Panc1 (cell line): Measurements from ENCODE around the gene TP53I11. TPM values are rescaled to one million over a fixed set of nuclear protein-coding genes. Genes with fewer than 3 reads are reported as not detected.

Experiments
- ATAC-seq: fragments of 200-7000 bp; cut with Tn5 transposase; 2 replicates; pipeline ENCODE4 v1.9.1; 2020; ENCODE audit warnings: mild to moderate bottlenecking, moderate library complexity
- BruUV-seq: library from RNA; stranded (reverse); fragments of 400-500 nt; replicated peaks from 2 replicates; lab custom pipeline; 2021; lab: Mats Ljungman, UMichigan
- CTCF ChIA-PET: fragments of 300-600 bp; sonication (Branson Sonifier 250); formaldehyde crosslinking; loops from one replicate; lab custom pipeline; 2022; ENCODE audit warnings: antibody characterized with exemption; lab: Charles Lee
- POLR2A ChIA-PET: fragments of 300-600 bp; sonication (Branson Sonifier 250); formaldehyde crosslinking; loops from one replicate; lab custom pipeline; 2022; ENCODE audit warnings: antibody characterized with exemption; lab: Charles Lee
- DNase-seq: peaks from one replicate; pipeline ENCODE4 v3.0.0-alpha.2; 2010; ENCODE audit warnings: low read depth, low spot score
- H3K27ac ChIP-seq: 2 replicates; pipeline ENCODE4 v1.5.1; 2011; ENCODE audit warnings: mild to moderate bottlenecking, low read length, inconsistent platforms
- H3K27me3 ChIP-seq: fragments of 200-500 bp; sonication (Bioruptor generic); 2 replicates; pipeline ENCODE4 v1.6.0; 2014; ENCODE audit warnings: low read length, inconsistent platforms; ENCODE audit not compliant: control insufficient read depth, insufficient read depth
- H3K36me3 ChIP-seq: fragments of 200-500 bp; sonication (Bioruptor generic); 2 replicates; pipeline ENCODE4 v1.5.1; 2014; ENCODE audit warnings: inconsistent platforms, mild to moderate bottlenecking, low read length, moderate library complexity; ENCODE audit not compliant: control insufficient read depth, insufficient read depth
- H3K4me1 ChIP-seq: 2 replicates; pipeline ENCODE4 v1.5.1; 2011; ENCODE audit warnings: inconsistent platforms, mild to moderate bottlenecking, low read length, moderate library complexity; ENCODE audit not compliant: control insufficient read depth, insufficient read depth
- H3K4me3 ChIP-seq, 2 experiments: 2 replicates each; pipeline ENCODE4 v1.5.1; 2011 to 2012; ENCODE audit warnings: low read depth in 2 of 2, low read length in 2 of 2, mild to moderate bottlenecking in 2 of 2, inconsistent platforms in 1 of 2, moderate library complexity in 1 of 2
- H3K9me3 ChIP-seq: fragments of 200-500 bp; sonication (Bioruptor generic); 2 replicates; pipeline ENCODE4 v1.5.1; 2014; ENCODE audit warnings: low read depth, mild to moderate bottlenecking, inconsistent platforms, low read length, moderate library complexity; ENCODE audit not compliant: control insufficient read depth, insufficient read depth
- POLR2AphosphoS5 ChIP-seq: IDR thresholded peaks from 2 replicates; pipeline ENCODE4 v1.6.1; 2012; ENCODE audit warnings: mild to moderate bottlenecking, low read depth, low read length, moderate library complexity
- SIN3A ChIP-seq: IDR thresholded peaks from 2 replicates; pipeline ENCODE4 v1.6.1; 2012; ENCODE audit warnings: low read depth, mild to moderate bottlenecking, low read length, moderate library complexity, borderline replicate concordance; ENCODE audit not compliant: insufficient read depth
- TCF7L2 ChIP-seq: IDR thresholded peaks from 2 replicates; pipeline ENCODE4 v1.6.1; 2011; ENCODE audit warnings: mild to moderate bottlenecking, low read depth, low read length, inconsistent platforms
- in situ Hi-C: cut with HindIII; loops from 2 replicates; pipeline ENCODE4 v1.10.0; 2016; ENCODE audit warnings: low sequenced_read_pairs, low pct_unique_long_range_greater_than_20kb
- intact Hi-C: fragments of 100-400 bp; cut with micrococcal nuclease; formaldehyde crosslinking; loops from one replicate; pipeline ENCODE4 v1.10.0; 2022; ENCODE audit not compliant: unreplicated experiment
- total RNA-seq: library from RNA; stranded (reverse); gene quantifications from one replicate; pipeline ENCODE4 v1.2.1, GENCODE V29; 2021; ENCODE audit not compliant: unreplicated experiment
- TF ChIP-seq, protein P1 (sequence below): fragments of 450-650 bp; IDR thresholded peaks from 2 replicates; pipeline ENCODE4 v1.5.1; 2017; ENCODE audit warnings: mild to moderate bottlenecking
- TF ChIP-seq, protein P2 (sequence below), 2 experiments: IDR thresholded peaks; 2 replicates each; pipeline ENCODE4 v1.6.1; 2011 to 2012; ENCODE audit warnings: low read depth in 2 of 2, control low read depth in 1 of 2, low read length in 1 of 2, mild to moderate bottlenecking in 1 of 2, moderate library complexity in 1 of 2; ENCODE audit not compliant: insufficient read depth in 1 of 2

Gene TP53I11
- total RNA-seq, 1 experiment from 2014 or later = 132 TPM

DNA sequence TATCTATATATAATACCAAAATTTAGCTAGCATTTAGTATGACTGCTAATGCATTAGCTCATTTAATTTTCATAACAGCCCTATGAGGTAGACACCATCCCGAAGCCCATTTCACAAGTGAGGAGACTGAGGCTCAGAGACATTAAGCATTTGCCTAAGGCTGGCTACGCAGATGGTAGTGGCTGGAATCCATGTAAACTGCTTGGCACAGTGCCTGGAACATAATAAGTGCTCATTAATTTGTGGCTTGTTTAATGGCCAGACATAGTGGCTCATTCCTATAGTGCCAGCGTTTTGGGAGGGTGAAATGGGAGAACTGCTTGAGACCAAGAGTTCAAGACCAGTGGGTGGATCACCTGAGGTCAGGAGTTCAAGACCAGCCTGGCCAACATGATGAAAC is 17.8 kb upstream of the TP53I11 start:
- H3K4me3 ChIP-seq = no peak overlapping the region
- BruUV-seq = no TSS peak
- no peaks in the 10 kb centered on the region for H3K27me3 ChIP-seq
- H3K36me3 ChIP-seq = no peaks in the 10 kb centered on the region
- intact Hi-C loops (no loop called here), in situ Hi-C loops (no loop called here)
- ChIA-PET CTCF (no interaction called here), POLR2A (no interaction called here)
- H3K9me3 ChIP-seq = no peaks in the 10 kb centered on the region
- no peaks in the 10 kb centered on the region for H3K4me1 ChIP-seq
- H3K27ac ChIP-seq = no peak overlapping the region
- DNase-seq = no peak
- no peak for ATAC-seq
- TF ChIP-seq, protein P1, sequence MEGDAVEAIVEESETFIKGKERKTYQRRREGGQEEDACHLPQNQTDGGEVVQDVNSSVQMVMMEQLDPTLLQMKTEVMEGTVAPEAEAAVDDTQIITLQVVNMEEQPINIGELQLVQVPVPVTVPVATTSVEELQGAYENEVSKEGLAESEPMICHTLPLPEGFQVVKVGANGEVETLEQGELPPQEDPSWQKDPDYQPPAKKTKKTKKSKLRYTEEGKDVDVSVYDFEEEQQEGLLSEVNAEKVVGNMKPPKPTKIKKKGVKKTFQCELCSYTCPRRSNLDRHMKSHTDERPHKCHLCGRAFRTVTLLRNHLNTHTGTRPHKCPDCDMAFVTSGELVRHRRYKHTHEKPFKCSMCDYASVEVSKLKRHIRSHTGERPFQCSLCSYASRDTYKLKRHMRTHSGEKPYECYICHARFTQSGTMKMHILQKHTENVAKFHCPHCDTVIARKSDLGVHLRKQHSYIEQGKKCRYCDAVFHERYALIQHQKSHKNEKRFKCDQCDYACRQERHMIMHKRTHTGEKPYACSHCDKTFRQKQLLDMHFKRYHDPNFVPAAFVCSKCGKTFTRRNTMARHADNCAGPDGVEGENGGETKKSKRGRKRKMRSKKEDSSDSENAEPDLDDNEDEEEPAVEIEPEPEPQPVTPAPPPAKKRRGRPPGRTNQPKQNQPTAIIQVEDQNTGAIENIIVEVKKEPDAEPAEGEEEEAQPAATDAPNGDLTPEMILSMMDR = no peak
- TF ChIP-seq SIN3A (no peak), POLR2AphosphoS5 (no peak), TCF7L2 (no peak)
- TF ChIP-seq, protein P2, sequence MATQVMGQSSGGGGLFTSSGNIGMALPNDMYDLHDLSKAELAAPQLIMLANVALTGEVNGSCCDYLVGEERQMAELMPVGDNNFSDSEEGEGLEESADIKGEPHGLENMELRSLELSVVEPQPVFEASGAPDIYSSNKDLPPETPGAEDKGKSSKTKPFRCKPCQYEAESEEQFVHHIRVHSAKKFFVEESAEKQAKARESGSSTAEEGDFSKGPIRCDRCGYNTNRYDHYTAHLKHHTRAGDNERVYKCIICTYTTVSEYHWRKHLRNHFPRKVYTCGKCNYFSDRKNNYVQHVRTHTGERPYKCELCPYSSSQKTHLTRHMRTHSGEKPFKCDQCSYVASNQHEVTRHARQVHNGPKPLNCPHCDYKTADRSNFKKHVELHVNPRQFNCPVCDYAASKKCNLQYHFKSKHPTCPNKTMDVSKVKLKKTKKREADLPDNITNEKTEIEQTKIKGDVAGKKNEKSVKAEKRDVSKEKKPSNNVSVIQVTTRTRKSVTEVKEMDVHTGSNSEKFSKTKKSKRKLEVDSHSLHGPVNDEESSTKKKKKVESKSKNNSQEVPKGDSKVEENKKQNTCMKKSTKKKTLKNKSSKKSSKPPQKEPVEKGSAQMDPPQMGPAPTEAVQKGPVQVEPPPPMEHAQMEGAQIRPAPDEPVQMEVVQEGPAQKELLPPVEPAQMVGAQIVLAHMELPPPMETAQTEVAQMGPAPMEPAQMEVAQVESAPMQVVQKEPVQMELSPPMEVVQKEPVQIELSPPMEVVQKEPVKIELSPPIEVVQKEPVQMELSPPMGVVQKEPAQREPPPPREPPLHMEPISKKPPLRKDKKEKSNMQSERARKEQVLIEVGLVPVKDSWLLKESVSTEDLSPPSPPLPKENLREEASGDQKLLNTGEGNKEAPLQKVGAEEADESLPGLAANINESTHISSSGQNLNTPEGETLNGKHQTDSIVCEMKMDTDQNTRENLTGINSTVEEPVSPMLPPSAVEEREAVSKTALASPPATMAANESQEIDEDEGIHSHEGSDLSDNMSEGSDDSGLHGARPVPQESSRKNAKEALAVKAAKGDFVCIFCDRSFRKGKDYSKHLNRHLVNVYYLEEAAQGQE (IDR thresholded peaks at IDR 0.05; ENCODE audit: insufficient read depth in 1 of 2, low read depth in 2 of 2, low read length in 1 of 2) = no peak

- no peaks in the 10 kb centered on the region for H3K27me3 ChIP-seq
- no peak for ATAC-seq
- TF ChIP-seq TCF7L2 (no peak), POLR2AphosphoS5 (no peak), SIN3A (no peak)
- TF ChIP-seq, protein P2 (IDR thresholded peaks at IDR 0.05; ENCODE audit: insufficient read depth in 1 of 2, low read depth in 2 of 2, low read length in 1 of 2) = no peak
- TF ChIP-seq, protein P1 = no peak
- in situ Hi-C loops = no loop called here
- H3K4me1 ChIP-seq = no peaks in the 10 kb centered on the region
- H3K27ac ChIP-seq = no peak overlapping the region
- ChIA-PET CTCF (no interaction called here), POLR2A (no interaction called here)
- H3K9me3 ChIP-seq = no peaks in the 10 kb centered on the region
- intact Hi-C loops = no loop called here
- H3K36me3 ChIP-seq = no peaks in the 10 kb centered on the region
- no peak for DNase-seq
- no peak overlapping the region for H3K4me3 ChIP-seq
- no TSS peak for BruUV-seq
These were observed 17.3 kb upstream of the TP53I11 start for GRCh38 chr11:44967930-44968496.
